HG03469 (cell line): ENCODE data around the gene RBM38.

Source experiments
- ATAC-seq: cut with Tn5 transposase; IDR thresholded peaks from one replicate; pipeline ENCODE4 v1.9.1; 2021; ENCODE audit warnings: mild to moderate bottlenecking, moderate library complexity, moderate number of reproducible peaks; ENCODE audit not compliant: unreplicated experiment

The RBM38 gene

DNA sequence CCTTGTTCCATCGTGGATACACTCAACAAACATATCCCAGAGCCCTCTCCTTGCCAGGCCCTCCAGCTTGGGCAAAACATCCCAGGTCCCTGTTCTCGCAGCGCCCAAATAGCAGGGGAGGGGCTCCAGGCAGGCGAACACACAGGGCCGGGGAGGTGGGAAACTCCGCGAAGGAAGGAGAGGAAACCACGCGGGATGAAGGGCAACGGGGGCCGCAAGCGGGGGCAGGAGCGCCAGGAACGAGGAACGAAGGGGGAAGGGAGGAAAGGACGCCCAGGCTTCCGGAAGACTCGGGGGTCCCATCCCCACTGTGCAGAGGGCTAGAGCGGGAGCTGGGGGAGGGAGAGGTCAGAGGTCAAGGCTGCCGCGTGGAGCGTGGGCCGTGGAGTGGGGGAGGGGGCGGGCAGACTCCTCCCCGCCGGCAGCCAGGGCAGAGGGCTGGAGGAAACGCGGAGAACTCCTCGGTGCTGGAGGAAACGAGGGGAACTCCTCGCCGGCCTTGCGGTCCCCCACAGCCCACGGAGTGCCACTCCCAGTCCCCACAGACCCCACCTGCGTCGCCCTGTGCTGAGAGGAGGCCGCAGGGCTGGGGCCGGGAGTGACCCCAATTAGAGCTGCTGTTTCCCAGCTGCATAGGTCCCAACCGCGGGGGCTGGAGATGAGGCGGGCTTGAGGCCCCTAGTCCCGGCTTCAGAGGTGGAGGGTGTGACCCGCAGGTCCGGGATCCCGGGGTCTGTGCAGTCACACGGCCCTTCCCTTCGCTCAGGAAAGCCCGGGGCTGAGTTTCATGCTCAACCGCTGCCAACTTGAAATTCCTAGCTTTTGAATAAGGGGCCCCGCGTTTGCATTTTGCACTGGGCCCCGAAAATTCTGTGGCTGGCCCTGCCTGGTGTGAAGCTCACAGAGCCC is 1.2 kb upstream of the RBM38 start:
- no peak for ATAC-seq

DNA sequence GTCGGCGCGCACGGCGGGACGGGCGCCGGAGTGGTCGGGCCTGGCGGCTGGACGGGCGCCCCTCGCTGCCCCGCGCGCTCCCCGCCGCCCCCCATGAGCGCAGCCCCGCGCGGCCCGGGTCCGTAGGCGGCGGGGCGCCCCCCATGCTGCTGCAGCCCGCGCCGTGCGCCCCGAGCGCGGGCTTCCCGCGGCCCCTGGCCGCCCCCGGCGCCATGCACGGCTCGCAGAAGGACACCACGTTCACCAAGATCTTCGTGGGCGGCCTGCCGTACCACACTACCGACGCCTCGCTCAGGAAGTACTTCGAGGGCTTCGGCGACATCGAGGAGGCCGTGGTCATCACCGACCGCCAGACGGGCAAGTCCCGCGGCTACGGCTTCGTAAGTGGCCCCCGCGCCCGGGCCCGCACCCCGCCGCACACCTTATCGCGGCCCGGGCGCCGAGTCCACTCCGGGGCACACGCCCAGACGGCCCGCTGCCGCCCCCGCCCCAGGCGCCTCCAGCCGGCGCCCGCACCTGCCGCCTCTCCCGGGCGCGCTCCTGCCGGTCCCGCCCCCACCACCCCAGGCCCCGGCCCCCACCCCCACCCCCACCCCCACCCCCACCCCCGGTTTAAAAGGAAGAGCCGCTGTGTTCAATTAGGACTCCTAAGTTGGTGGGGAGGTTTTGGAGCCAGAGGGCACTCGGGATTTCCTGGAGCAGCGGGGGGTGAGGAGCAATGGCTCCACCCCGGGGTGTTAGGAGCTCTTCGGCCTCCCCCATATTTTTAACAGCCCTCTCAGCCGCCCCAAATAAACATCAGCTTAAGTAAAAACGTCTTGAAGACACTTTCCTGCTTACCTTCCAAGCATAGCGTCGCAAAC is 474 bp downstream of the RBM38 start:
- ATAC-seq: peak; percentile 0

DNA sequence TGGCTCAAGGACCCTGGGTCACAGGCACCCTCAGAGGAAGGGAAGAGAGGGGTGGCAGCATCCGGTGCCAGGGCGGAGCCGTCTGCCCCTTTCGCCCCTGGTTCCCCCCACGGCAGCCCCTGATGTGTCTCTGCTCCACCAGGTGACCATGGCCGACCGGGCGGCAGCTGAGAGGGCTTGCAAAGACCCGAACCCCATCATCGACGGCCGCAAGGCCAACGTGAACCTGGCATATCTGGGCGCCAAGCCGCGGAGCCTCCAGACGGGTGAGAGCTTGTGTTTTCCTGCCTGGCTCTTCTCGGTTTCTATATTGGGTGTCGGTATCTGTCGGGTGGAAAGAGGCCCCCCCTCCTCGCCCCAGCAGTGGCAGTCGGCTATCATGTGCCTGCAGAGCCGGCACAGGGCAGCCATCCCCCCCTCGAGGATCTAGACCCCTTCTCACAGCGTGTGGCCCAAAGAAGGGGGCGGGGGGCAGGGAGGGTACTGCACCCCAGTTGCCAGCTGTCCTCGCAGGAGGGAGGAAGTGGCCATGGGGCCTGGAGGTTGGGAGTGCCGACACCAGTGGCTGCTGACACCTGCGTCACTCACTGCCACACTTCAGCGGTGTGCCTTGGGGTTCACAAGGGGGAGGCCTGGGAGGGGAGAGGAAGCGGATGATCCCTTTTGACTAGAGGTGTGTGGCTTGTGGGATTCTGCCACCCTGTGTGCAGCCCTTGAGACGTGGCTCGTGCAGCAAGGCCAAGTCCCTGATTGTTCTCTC is 1.5 kb downstream of the RBM38 start:
- no peak for ATAC-seq

DNA sequence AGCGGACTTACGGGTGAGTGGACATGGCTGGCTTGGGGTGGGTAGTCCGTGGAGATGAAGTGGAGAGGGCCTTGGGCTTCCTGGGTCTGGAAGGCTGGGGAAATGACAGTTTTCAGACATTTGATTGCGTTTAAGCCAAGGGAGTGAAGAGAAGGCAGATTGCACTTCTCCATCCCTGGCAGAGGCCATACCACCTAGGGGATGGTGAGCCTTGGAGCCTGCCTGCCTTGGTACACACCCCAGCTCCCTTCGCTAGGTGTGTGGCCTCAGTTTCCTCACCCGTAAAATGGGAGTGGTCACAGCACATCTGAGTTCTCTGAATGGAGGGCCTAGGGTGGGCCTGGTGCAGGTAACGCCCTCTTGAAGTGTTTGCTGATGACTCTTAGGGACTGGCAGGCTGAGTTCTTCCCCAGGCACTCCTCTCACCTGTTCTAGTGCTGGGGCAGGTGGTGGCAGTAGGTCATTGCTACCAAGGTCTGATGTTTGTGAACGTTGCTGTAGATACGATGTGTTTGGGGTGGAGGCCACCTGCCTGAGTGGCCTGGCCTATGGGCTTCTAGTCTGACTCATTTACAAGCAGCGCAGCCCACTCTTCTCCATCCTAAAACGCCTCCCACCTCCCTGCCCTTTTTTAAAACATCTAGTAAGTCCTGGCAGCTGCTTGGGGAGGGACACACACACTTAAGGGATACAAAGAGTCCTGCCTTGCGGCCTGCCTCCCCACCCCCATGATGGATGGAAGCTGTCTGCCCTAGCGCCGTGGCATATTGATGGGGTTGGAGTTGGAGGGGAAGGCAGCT is 2.3 kb downstream of the RBM38 start:
- no peak for ATAC-seq

DNA sequence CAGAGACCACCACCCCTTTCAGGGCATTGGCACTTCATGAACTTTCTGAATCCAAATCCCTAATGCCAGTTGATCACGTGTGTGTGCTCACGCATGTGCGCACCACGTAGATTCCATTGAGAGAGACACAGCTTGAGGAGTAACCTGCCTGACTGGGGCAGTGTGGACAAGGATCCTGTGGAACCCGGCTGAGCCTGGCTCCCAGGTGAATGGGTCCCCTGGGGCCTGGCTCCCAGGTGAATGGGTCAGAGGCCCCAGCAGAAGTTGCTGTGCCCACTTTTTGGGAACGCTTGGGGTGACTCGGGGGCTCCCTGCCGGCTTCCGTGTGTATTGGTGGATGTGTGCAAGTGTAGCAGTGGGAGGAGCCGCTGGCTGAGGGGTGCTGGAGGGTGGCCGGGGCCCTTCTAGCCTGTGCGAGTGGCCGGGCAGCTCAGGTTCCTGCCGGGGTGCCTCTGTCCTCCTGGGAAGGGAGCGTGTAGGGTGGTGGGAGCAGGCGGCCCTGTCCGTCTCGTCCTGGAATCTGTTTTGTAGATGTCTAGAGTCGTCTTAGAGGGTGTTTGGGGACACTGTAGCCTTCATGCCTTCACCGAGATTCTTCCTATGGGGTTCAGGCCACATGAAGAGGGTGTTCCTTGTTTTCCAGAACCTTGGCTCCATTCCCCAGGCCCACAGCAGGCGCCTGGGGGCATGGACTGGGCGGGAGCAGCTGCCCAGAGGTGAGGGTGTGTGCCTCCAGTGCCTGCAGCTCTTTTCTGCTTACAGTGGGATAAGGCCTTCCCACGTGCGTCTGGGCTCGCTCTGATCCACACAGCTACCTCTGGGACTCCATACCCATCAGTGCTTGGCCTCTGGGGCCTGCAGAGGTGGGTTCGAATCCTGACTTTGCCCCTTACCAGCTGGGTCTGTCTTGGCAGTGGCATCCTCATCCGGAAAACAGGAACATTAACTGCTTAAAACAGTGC is 3.2 kb downstream of the RBM38 start:
- ATAC-seq: no peak

DNA sequence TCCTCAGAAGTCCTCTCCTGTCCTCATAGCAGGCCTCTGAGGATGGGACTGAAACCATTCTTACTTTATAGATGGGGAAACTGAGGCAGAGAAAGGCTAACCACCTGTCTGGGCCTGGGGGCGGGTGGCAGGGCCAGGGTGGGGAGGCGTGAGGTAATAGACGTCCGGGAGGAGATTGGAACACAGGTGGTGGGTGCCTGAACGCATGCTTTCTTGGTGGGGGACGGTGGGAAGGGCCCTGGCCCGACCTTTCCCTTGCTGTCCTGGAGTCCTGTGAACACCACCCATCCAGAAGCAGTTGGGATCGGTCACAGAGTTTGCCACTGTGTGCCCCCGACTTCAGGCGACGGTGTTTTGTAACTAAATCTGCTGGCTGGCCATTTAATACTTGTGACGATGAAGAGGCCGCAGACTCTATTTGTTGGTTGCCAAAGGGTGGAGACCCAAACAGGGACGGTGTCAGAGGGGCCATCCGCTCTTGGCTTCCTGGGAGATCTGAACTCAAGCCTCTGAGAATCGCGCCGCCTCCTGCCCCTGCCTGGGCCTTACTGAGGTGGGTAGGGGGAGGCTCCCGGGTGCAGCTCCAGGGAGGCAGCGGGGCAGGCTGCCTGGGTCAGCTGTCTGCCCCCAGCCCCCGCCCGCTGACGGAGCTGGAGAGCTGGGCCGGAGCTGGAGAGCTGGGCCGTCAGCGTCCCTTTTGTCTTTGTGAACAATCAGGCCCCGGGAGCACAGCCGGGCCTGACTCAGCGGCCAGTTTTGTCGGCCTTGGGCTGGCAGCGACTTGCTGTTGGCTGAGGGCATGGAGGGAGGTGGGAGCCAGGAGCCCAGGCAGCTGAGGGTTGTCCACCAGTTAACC is 4.1 kb downstream of the RBM38 start:
- ATAC-seq: no peak

DNA sequence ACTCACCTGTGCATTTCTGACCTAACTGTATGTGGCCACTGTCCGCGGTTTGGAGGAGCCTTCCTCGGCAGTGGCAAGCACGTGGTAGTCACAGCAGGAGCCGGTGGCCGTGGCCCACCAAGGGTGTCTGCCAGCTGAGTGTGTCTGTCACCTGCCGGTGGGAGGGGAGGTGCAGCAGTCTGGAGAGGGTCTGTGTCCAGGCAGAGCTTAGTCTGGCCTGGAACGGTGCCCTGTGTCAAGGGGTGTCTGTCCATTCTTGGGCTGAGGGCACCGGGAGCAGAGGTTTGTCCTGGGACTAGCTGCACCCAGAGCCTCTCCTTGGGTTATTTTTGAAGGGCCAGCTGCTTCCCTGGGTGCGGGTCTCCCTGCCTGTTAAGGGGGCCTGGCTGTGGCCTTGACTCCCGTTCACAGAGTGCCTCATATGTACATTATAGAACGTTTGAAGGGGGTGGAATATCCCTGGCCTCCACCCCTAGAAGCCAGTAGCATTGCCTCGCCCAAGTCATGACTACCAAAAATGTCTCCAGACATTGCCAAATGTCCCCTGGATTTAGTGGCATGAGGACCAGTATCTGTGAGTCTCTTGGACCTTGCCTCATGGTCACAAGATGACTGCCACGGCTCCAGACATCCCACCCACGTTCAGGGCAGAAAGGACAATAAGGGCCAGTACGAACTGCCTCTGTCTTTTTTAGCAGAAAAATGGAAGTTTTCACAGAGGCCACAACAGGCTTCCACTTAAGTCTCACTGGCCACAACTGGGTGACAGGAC is 5.2 kb downstream of the RBM38 start:
- ATAC-seq: no peak

DNA sequence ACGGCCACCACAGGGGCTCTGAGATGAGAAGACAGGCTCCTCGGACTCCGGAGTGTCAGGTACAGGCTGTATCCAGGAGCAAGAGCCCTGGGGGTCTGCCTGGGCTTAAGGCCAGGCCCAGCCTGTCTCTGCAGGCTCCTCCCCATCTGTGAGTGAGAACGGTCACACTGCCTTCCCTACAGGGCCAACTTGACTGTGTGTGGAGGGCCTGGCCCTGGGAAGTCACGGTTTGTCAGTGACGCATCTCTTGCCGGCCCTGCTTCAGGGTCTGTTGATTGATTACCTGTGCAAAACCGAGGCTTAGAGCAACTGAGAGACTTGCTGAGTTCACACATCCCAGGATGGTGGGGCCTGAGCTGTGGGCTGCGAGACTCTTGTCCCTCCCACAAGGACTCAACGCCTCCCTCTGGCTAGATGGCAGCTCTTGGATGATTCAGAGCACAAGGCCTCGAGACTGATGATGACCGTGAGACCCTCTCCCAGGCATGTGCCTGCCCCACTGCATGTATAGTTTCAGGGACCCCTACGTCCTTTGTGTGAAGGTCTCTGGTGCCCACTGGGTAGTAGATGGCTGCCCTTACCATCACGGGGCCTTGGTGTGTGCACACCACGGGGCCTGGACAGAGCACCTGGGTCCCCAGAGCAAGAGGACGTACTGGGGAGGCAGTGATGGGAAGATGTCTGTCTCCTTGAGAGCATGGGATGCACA is 5.9 kb downstream of the RBM38 start:
- ATAC-seq: no peak

DNA sequence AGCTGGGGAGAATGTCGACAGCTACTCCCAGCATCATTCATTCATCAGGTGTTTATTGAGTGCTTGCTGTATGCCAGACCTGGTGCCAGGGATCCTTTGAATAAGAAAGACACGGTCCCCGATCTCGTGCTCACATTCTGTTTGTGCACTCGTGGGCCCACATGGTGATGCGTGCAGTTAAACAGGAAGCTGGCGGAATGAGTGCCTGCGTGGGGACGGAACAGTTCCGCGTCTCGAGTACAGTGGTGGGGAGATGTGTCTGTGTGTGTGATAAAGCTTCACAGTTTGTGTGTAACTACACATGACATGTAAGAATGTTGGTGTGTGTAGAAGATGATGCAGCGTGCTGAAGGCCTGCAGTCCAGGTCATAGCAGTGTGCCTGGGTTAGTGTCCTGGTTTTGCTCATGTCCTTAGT is 6.5 kb downstream of the RBM38 start:
- ATAC-seq: no peak

DNA sequence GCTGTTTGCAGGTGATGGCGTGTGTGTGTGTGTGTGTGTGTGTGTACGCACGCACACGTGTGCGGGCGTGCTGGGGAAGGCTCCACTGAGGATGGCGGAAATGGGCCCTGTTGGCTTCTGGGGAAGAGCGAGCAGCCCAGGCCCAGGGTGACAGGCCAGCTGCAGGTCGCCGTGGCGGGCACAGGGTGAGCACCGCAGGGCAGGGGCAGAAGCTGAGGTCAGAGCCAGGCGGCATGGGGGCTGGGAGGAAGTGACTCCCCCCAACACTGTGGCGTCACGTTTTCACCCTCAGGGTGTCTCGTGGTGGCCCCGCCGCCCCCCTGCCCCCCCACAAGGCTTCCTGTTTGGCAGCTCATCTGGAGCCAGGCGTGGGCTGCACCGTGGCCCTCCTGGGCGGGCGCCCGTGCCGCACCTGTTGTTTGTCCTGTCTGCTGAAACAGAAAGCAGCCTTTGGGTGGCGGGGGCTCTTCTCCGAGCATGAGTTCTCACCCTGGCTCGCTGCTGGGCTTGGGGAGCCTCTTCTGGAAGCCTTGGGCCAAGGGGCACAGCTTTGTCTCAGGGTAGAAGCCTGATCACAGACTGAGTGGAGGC is 7.1 kb downstream of the RBM38 start:
- peak; percentile 42 for ATAC-seq

DNA sequence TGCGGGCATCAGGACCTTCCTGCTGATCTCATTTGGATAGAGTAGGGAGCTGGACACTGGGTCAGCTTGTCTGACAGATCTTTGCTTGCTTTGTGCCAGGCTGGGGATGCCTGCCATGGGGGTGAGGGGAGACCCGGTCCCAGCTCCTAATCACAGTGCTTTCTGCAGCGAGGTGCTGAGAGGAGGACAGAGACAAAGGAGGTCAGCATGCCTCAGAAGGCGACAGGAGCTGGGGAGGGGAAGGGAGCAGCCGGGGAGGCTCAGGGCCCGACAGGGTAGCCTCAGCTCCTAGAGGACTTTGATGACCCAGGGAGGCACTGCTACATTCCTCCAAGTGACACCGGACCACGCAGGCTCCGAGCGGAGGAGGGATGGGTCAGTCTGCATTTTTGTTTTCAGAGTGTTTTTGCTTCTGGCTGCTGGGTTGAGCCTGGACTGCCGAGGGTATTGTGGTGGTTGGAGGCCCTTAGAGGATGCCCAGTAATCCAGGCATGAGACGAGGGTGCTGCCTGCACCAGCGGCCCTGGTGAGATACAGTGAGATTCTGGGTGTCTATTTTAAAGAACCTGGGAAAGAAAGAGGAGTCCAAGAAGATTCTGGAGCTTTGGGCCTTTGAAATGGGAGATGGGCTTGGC is 7.8 kb downstream of the RBM38 start:
- no peak for ATAC-seq

DNA sequence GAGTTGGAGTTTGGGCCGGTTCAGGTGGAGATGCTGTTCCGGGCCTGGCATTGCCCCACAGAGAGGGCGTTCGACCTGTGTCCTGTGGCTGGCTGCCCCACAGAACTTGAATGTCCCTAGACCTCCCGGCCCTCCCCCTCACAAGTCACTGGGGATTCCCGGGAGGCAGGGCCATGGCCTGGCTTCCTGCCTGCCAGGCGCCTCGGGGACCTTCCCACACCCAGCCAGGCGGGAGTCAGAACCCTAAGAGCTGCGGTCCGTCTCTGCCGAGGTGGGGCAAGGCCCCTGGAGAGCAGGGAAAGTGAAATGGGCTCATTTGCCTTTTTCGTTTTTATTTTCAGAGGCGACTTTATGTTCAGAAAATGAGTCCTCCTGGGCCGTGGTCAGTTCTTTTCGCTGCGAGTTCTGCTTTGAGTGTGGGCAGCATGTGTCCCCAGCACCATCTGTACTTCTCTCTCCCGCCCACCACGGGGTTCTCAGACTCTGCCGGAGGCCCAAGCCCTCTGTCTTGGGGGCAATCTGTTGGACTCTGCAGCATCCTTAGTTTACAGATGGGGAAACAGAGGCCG is 8.5 kb downstream of the RBM38 start:
- no peak for ATAC-seq

DNA sequence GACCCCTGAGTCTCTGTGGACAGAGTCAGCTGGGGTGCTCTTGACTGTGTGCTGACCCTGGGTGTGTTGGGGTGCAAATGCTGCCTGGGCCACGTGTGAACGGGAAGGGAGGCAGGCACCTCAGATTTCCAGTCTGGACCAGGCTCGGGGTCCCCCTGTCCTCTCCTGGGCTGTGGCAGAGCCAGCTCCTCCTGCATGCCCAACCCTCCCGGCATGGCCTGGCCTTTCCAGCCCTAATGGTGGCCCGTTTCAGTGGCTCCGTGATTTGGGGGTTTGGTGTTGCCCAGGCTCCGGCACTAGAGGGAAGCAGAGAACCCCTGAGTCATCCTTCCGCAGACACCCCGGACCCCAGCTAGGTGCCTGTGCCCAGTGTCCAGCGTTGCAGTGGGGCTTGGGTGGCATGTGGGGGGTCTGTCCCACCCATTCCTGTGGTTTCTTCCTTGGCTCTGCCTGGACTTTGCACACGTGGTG is 9.1 kb downstream of the RBM38 start:
- ATAC-seq: no peak

DNA sequence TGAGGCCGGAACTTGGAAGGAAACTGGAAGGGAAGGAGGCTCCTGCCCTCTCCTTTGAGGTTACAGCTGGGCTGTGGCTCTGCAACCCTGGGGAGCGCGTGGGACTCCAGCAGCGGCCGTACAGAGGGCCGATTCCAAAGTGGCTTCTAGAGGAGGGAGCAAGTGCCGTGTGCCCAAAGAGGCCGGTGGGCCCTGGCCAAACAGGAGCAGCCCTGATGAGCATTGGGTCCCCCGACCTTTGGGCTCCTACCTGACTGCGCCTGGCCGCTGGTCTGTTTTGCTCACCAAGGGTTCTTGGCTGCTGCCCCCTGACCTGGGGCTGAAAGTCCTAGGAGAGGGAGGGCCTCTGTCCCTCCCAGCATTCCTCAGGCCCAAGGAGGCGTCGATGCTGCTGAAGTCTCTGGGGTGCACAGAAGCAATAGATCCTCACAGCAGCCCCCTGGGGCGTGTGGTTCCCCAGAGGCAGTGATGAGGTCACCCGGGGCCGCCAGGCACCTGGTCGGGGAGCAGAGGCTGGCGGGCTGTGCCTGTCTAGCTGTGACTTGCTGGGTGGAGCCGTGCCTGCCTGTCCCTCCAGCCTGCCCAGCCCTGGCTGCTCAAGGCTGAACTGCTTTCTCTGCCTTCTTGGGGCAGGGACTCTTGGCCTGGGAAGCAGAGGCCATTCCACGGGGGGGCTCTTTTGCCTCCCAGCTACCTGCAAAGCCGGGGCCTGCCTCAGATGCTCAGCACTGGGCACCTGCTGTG is 9.8 kb downstream of the RBM38 start:
- no peak for ATAC-seq

DNA sequence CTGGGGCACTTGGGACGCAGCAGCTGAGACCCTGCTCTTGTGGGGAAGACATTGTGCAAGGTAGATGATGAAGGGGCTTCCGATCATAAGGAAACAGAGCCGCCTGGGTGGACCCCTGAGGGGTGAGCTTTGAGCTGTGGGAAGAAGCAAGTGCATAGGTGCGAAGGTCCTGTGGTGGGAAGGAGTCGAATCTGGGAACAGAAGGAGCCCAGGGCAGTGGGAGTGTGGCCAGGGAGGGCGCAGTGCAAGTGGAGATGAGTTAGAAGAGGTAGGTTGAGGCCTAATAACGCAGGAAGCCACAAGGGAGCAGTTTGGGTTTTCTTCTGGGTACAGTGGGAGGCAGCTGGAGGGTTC is 10.3 kb downstream of the RBM38 start:
- no peak for ATAC-seq
